GM10266 (cell line): ENCODE measurements around the gene SAPCD2.

Experiments used
- DNase-seq: peaks from one replicate; pipeline ENCODE4 v3.0.0; 2012; ENCODE audit errors: extremely low spot score
- TF ChIP-seq, protein P1 (sequence below): IDR thresholded peaks from 2 replicates; pipeline ENCODE4 v1.5.1; 2012; ENCODE audit warnings: mild to moderate bottlenecking, low read depth; ENCODE audit not compliant: control insufficient read depth, insufficient read depth; ENCODE audit errors: missing control alignments

Gene SAPCD2

DNA sequence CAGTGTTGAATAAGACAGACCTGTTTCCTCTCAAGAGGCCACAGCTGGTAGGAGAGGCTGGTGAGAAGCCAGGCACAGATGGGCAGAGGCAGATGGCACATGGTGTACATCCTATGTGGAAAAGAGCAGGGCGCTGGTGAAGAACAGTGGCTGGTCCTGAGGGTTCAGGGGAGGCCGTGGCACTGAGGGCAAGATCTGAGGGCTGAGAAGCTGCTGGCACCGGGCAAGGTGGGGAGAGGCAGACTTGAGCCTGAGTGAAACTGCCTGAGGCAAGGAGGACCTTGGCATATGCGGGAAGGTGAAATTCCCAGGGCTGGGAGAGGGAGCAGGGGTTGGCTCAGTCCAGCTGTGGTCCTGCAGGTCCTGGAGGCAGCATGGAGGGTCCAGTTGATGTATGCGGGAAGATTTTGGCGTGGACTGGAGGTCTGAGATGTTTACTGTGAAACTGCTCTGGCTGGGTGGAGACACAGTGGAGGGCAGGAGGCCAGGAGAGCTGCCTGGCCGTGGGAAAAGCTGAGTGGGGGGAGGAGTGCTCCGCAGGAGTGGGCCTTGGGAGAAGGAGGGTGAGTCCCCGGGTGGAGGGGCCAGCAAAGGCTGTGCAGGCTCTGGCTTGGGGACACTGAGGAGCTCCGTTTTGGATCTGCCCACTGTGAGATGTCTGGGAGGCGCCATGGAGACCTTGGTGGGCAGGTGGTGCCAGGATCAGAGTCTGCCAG, 19.0 kb upstream of the SAPCD2 start:
- no peak for DNase-seq
- TF ChIP-seq, protein P1, sequence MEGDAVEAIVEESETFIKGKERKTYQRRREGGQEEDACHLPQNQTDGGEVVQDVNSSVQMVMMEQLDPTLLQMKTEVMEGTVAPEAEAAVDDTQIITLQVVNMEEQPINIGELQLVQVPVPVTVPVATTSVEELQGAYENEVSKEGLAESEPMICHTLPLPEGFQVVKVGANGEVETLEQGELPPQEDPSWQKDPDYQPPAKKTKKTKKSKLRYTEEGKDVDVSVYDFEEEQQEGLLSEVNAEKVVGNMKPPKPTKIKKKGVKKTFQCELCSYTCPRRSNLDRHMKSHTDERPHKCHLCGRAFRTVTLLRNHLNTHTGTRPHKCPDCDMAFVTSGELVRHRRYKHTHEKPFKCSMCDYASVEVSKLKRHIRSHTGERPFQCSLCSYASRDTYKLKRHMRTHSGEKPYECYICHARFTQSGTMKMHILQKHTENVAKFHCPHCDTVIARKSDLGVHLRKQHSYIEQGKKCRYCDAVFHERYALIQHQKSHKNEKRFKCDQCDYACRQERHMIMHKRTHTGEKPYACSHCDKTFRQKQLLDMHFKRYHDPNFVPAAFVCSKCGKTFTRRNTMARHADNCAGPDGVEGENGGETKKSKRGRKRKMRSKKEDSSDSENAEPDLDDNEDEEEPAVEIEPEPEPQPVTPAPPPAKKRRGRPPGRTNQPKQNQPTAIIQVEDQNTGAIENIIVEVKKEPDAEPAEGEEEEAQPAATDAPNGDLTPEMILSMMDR: no peak

DNA sequence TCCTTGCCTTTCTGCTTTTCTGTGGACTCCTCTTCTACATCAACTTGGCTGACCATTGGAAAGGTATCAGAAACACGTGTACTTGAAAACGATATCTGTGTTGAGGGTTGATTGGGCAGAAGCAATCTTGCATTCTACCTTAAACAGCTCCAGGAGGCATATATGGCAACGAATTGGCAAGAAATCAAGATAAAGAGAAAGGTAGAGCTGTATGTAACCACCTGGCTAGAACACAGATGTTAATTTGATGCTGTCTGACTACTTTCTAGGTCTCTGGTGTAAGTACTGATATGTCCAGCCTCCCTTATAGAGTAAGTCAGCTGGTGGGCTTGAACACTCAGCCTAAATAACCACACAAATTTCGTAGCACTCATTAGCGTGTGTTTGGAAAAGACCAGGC, 17.8 kb upstream of the SAPCD2 start:
- no peak for DNase-seq
- TF ChIP-seq, protein P1: no peak

DNA sequence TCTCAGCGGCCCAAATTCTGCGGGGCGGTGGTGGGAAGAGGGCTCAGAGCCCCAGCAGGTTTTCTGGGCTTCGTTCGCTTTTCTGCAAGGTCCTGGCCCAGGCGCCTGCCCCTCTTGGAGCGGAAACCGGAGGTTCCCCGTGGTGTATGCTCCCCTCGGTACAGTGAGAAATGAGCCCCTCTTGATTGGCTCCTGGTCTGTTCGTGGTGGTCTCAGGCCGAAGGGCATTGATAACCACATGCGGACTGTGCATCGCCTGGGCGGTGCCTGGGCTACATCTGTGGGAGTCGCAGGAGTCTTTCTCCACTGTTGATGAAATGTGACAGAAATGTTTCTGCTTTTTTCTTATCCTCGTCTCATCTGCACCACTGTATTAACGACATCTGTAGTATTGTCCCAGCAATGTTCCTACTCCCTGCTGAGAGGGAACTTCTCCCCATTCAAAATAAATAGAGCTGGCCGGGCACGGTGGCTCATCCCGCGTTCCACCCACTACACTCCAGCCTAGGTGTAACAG, 17.1 kb upstream of the SAPCD2 start:
- TF ChIP-seq, protein P1: no peak
- DNase-seq: peak; percentile 38

DNA sequence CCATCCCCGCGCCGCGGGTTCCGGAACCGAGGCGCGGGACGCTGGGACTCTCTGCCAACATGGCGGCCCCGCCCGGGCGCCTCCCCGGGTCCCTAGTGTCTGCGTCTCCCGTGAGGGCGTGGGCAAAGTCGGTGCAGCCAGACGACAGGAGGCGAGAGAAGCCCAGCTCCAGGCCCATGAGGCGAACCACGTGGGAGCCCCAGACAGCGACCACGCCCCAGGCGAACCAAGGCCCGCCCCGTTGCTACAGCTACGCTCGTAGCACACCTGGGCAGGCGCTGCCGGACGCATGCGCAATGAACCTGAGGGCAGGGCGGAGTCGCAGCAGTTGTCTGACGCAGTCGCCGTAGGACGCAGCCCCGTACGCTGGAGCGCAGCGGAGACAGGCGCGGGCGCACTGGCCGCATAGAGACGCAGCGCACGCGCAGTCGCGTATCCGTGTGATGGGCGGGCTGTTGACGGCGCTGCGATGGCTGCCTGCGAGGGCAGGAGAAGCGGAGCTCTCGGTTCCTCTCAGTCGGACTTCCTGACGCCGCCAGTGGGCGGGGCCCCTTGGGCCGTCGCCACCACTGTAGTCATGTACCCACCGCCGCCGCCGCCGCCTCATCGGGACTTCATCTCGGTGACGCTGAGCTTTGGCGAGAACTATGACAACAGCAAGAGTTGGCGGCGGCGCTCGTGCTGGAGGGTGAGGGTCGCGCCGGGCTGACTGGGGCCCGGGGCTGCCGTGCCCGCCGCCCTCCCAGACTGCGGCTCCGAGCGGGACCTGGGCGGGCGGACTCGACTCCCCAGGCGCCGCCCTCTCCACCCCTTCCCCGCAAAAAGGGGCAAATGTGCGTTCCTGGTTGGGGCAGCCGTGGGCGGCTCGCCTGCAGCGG, 16.4 kb upstream of the SAPCD2 start, which contains the start of gene MAN1B1:
Gene MAN1B1 (plus strand): TSS at position 455 of the 878 bp plus-strand sequence. CDS start 15 bp downstream, at position 470.
- TF ChIP-seq, protein P1: no peak
- DNase-seq: peak; percentile 99

DNA sequence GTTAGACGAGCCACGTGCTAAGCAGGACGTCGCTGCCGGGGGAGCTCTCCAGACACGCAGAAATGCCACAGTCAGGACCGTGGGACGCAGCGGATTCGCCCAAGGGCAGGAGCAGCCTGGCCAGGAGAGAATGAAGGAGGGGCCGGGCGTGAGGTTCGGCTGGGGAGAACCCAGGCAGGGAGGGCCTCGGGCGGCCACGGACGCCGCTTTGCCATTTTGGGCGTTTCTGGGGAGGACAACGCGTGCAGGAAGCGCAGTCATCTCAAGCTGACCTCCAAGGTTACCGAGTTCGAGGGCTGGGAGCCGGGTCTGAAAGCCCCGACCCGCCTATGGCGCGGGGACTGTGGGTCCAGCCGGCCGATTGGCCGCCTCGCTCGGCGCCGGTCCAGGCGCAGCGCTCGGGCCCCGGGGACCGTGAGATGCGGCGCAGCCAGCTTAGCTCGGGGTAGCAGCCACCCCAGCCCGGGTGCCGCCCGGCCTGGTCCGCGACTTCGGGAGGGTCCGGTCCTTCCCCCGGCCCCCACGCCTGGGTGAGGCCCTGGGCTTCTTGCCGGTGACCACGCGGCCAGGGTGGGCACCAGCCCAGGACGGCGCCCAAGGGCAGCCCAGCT, 15.7 kb upstream of the SAPCD2 start:
- DNase-seq: no peak
- TF ChIP-seq, protein P1: no peak

DNA sequence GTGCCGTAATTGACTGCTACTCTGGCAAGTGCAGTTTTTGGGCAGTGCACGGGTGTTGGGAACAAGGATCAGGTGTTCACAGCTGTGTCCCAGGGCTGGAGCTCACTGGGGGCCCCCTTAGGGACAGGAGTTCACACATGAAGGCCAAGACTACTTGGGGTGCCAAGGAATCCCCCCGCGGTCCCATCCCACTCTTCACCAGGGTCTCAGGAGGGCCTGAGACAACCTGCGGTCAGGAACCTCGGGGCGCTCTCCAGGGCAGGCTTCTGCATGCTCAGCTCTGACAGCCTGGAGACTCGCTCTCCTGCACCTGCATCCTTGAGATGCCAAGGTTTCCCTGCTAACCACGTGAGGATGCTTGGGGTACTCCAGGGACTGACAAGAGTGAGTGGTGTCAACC, 14.2 kb upstream of the SAPCD2 start:
- TF ChIP-seq, protein P1: no peak
- no peak for DNase-seq
